Measurements from ENCODE around the gene GADL1. TPM values are rescaled to one million over a fixed set of nuclear protein-coding genes. Genes with fewer than 3 reads are reported as not detected.

Gene GADL1
- total RNA-seq, 2 donors from 2014 or later: not detected

GRCh38 chr3:30690199-30690598 is 204.3 kb downstream of the GADL1 start:
- TF ChIP-seq CTCF (IDR thresholded peaks at IDR 0.05) (no peak), POLR2A (IDR thresholded peaks at IDR 0.05) (no peak)
- Histone ChIP-seq H3K27me3 (no peaks in the 10 kb centered on the region), H3K9me3 (no peaks in the 10 kb centered on the region), H3K4me3 (no peak overlapping the region), H3K36me3 (replicated peaks in 1 of 2; ENCODE audit: insufficient read depth in 1 of 2, low read depth in 2 of 2) (peaks cover 0 to 6% of the 10 kb centered on the region in 2 donors), H3K27ac (peak overlapping the region in 3 of 4 donors; percentile 19 to 68 (median 54)), H3K4me1 (peaks cover 42% of the 10 kb centered on the region)
- intact Hi-C loops (cut with DNase I): no loop called here
- WGBS, 2 donors: 73 to 84% methylated on average over 2 of the region's 2 CpGs
- DNase-seq: no peak
- ATAC-seq: no peak

DNA sequence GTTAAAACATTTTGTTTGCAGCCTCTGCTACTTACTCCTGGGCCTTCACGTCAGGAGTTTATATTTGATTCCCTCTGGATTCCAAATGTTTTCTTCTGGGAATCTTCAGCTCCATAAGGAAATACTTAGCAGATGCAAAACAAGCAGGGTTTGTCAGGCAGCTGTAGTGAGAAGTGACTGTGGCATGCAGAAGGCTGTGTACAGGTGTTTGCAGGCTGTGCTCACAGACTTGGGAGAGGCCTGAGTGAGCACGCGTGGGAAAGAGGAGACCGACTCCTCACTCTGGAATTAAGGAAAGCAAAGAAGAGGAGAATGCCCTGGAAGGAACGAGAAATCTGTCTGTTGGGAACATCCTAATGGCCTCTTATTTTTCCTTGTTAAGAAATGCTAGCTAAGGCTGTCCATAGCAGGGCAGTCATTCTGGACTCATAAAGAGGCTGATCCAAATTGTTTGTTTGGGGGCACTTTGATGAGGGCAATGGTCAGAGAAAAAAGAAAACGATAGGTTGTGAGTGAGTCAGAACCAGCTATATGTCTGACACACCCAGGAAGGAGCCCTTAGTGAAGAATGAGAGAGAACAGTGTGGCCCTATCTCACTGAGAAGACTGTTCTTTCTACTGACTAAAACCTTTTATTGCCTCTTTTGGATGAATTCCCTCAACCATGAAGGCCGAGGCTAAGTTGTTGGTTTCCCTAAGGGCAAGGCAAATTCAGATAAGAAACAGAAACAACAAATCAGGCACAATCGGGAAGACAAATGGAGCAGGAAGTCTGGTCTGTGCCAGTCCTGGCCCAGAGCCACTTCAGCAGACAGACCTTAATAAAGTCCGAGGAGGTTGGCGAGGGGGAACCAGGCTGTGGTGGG is 205.5 kb downstream of the GADL1 start:
- H3K27me3 ChIP-seq: no peaks in the 10 kb centered on the region
- no peak overlapping the region for H3K4me3 ChIP-seq
- WGBS, 2 donors: 39 to 41% methylated on average over 10 of the region's 10 CpGs
- intact Hi-C loops (cut with DNase I): no loop called here
- H3K27ac ChIP-seq: peak overlapping the region; percentile 19 to 68 (median 50)
- peaks cover 49% of the 10 kb centered on the region for H3K4me1 ChIP-seq
- H3K36me3 ChIP-seq (replicated peaks in 1 of 2; ENCODE audit: insufficient read depth in 1 of 2, low read depth in 2 of 2): peaks cover 0 to 6% of the 10 kb centered on the region in 2 donors
- no peaks in the 10 kb centered on the region for H3K9me3 ChIP-seq
- DNase-seq (peak; percentile 31 to 67 (median 53)), ATAC-seq (peak; percentile 62)
- no peak for TF ChIP-seq POLR2A (IDR thresholded peaks at IDR 0.05)
- no peak for TF ChIP-seq CTCF (IDR thresholded peaks at IDR 0.05)

GRCh38 chr3:30687930-30688570 is 206.4 kb downstream of the GADL1 start:
- ATAC-seq (no peak), DNase-seq (no peak)
- Histone ChIP-seq H3K4me3 (no peak overlapping the region), H3K9me3 (no peaks in the 10 kb centered on the region), H3K36me3 (replicated peaks in 1 of 2; ENCODE audit: insufficient read depth in 1 of 2, low read depth in 2 of 2) (peaks cover 0 to 6% of the 10 kb centered on the region in 2 donors), H3K4me1 (peaks cover 46% of the 10 kb centered on the region), H3K27me3 (no peaks in the 10 kb centered on the region), H3K27ac (peak overlapping the region in 3 of 4 donors; percentile 48 to 68 (median 51))
- intact Hi-C loops (cut with DNase I): no loop called here
- TF ChIP-seq POLR2A (IDR thresholded peaks at IDR 0.05) (no peak), CTCF (IDR thresholded peaks at IDR 0.05) (no peak)
- WGBS, 2 donors: 86 to 88% methylated on average over 8 of the region's 8 CpGs

GRCh38 chr3:30686799-30687198 is 207.7 kb downstream of the GADL1 start:
- TF ChIP-seq POLR2A (IDR thresholded peaks at IDR 0.05) (no peak), CTCF (IDR thresholded peaks at IDR 0.05) (no peak)
- intact Hi-C loops (cut with DNase I): no loop called here
- H3K27ac ChIP-seq: no peak overlapping the region
- peaks cover 50% of the 10 kb centered on the region for H3K4me1 ChIP-seq
- no peak overlapping the region for H3K4me3 ChIP-seq
- no peaks in the 10 kb centered on the region for H3K9me3 ChIP-seq
- WGBS, 2 donors: 84 to 86% methylated on average over 2 of the region's 2 CpGs
- ATAC-seq (no peak), DNase-seq (no peak)
- no peaks in the 10 kb centered on the region for H3K27me3 ChIP-seq
- peaks cover 0 to 6% of the 10 kb centered on the region in 2 donors for H3K36me3 ChIP-seq (replicated peaks in 1 of 2; ENCODE audit: insufficient read depth in 1 of 2, low read depth in 2 of 2)
